ENCODE data around the gene FEZ2.

FEZ2 gene

GRCh38 chr2:36586672-36587071 is 11.3 kb downstream of the FEZ2 start:
- no peak for DNase-seq

- DNase-seq: no peak
Measured at GRCh38 chr2:36584148-36584794, 13.7 kb downstream of the FEZ2 start.

- DNase-seq: no peak
Measured at GRCh38 chr2:36582951-36583350, 15.0 kb downstream of the FEZ2 start.

- DNase-seq: no peak
Measured at GRCh38 chr2:36582538-36582937, 15.4 kb downstream of the FEZ2 start.

- DNase-seq: no peak
Measured at GRCh38 chr2:36579297-36579664, 18.7 kb downstream of the FEZ2 start.

GRCh38 chr2:36578343-36579296 is 19.3 kb downstream of the FEZ2 start:
- no peak for DNase-seq

- no peak for DNase-seq
Measured at GRCh38 chr2:36577884-36578283, 20.1 kb downstream of the FEZ2 start.

- no peak for DNase-seq
Measured at GRCh38 chr2:36574560-36574959, 23.4 kb downstream of the FEZ2 start.

GRCh38 chr2:36573165-36573564 is 24.8 kb downstream of the FEZ2 start:
- DNase-seq: no peak

- DNase-seq: no peak
Measured at GRCh38 chr2:36572719-36573059, 25.3 kb downstream of the FEZ2 start.

GRCh38 chr2:36572054-36572718 is 25.8 kb downstream of the FEZ2 start:
- no peak for DNase-seq

GRCh38 chr2:36570416-36570815 is 27.6 kb downstream of the FEZ2 start:
- no peak for DNase-seq

- DNase-seq: no peak
Measured at GRCh38 chr2:36569267-36569856, 28.6 kb downstream of the FEZ2 start.

GRCh38 chr2:36568516-36569246 is 29.3 kb downstream of the FEZ2 start:
- DNase-seq: no peak

- DNase-seq: no peak
Measured at GRCh38 chr2:36567711-36568408, 30.1 kb downstream of the FEZ2 start.

- DNase-seq: no peak
Measured at GRCh38 chr2:36566887-36567286, 31.1 kb downstream of the FEZ2 start.

- no peak for DNase-seq
Measured at GRCh38 chr2:36565712-36566111, 32.3 kb downstream of the FEZ2 start.

GRCh38 chr2:36564377-36564930 is 33.5 kb downstream of the FEZ2 start:
- no peak for DNase-seq

GRCh38 chr2:36562973-36563532 is 34.9 kb downstream of the FEZ2 start:
- DNase-seq: no peak

GRCh38 chr2:36562240-36562639 is 35.7 kb downstream of the FEZ2 start:
- no peak for DNase-seq

GRCh38 chr2:36561237-36561944 is 36.6 kb downstream of the FEZ2 start:
- DNase-seq: no peak

Data from stimulated activated CD4-positive, alpha-beta T cell treated with anti-CD3 and anti-CD28 coated beads, Interleukin-15, amount 100 ng/mL, for 24 hours (primary cell).